DND-41 (cell line): ENCODE measurements around the gene TTC28.

Experiments used
- ATAC-seq: fragments of 200-7000 bp; cut with Tn5 transposase; 3 replicates; pipeline ENCODE4 v1.9.1; 2021; ENCODE audit warnings: low read depth; ENCODE audit not compliant: insufficient read depth
- DNase-seq: peaks from one replicate; pipeline ENCODE4 v3.0.0-alpha.2; 2020
- H2AFZ ChIP-seq: 2 replicates; pipeline ENCODE4 v1.6.0; 2012; ENCODE audit warnings: low read depth, low read length
- H3K27ac ChIP-seq: 2 replicates; pipeline ENCODE4 v1.5.1; 2012; ENCODE audit warnings: low read length, inconsistent platforms
- H3K27me3 ChIP-seq: fragments of 200-600 bp; sonication (generic); 2 replicates; pipeline ENCODE4 v1.6.0; 2012; ENCODE audit warnings: low read length, mild to moderate bottlenecking, inconsistent platforms; ENCODE audit not compliant: insufficient read depth, poor library complexity
- H3K36me3 ChIP-seq: 2 replicates; pipeline ENCODE4 v1.5.1; 2012; ENCODE audit warnings: low read length, inconsistent platforms; ENCODE audit not compliant: insufficient read depth
- H3K4me1 ChIP-seq: 2 replicates; pipeline ENCODE4 v1.5.1; 2012; ENCODE audit warnings: mild to moderate bottlenecking, low read length; ENCODE audit not compliant: insufficient read depth
- H3K4me2 ChIP-seq: 2 replicates; pipeline ENCODE4 v1.6.0; 2012; ENCODE audit warnings: mild to moderate bottlenecking, moderate library complexity, low read length, inconsistent platforms; ENCODE audit not compliant: insufficient read depth
- H3K4me3 ChIP-seq, 2 experiments: fragments of 200-600 bp in 1 of 2; shearing (Covaris generic) in 1 of 2; 2 replicates each; pipeline ENCODE4 v1.5.1; 2012 to 2016; ENCODE audit warnings: inconsistent platforms in 2 of 2, low read length in 2 of 2, mild to moderate bottlenecking in 2 of 2, low read depth in 1 of 2, moderate library complexity in 1 of 2
- H3K79me2 ChIP-seq: 2 replicates; pipeline ENCODE4 v1.6.0; 2012; ENCODE audit warnings: low read length, inconsistent platforms; ENCODE audit not compliant: insufficient read depth
- H3K9ac ChIP-seq: 2 replicates; pipeline ENCODE4 v1.6.0; 2012; ENCODE audit warnings: low read depth, mild to moderate bottlenecking, inconsistent platforms, low read length, moderate library complexity
- H3K9me3 ChIP-seq: 2 replicates; pipeline ENCODE4 v1.5.1; 2012; ENCODE audit warnings: low read length, moderate library complexity, mild to moderate bottlenecking, inconsistent platforms; ENCODE audit not compliant: insufficient read depth, severe bottlenecking
- H4K20me1 ChIP-seq: 2 replicates; pipeline ENCODE4 v1.6.0; 2012; ENCODE audit warnings: low read length; ENCODE audit not compliant: insufficient read depth
- CTCF ChIP-seq: IDR thresholded peaks from 2 replicates; pipeline ENCODE4 v1.5.1; 2012; ENCODE audit warnings: borderline replicate concordance, low read length, moderate library complexity, mild to moderate bottlenecking; ENCODE audit not compliant: poor library complexity, severe bottlenecking; ENCODE audit errors: extremely low read depth
- EZH2 ChIP-seq: IDR thresholded peaks from 3 replicates; pipeline ENCODE4 v1.6.1; 2012; ENCODE audit warnings: borderline replicate concordance, low read depth, mild to moderate bottlenecking, moderate library complexity, low read length, inconsistent platforms; ENCODE audit not compliant: severe bottlenecking

The TTC28 gene

GRCh38 chr22:28231441-28231840 lies 448.2 kb downstream of the TTC28 start:
- H2AFZ ChIP-seq: no peak overlapping the region
- no peaks in the 10 kb centered on the region for H3K4me1 ChIP-seq
- no peaks in the 10 kb centered on the region for H3K27me3 ChIP-seq
- TF ChIP-seq EZH2 (no peak), CTCF (no peak)
- no peak overlapping the region for H3K4me3 ChIP-seq
- H3K79me2 ChIP-seq: peaks cover 47% of the 10 kb centered on the region
- H3K4me2 ChIP-seq: no peak overlapping the region
- no peak overlapping the region for H3K9ac ChIP-seq
- no peaks in the 10 kb centered on the region for H3K36me3 ChIP-seq
- ATAC-seq: no peak
- no peaks in the 10 kb centered on the region for H3K9me3 ChIP-seq
- no peak overlapping the region for H3K27ac ChIP-seq
- no peak for DNase-seq
- no peaks in the 10 kb centered on the region for H4K20me1 ChIP-seq

- no peak overlapping the region for H2AFZ ChIP-seq
- no peak overlapping the region for H3K9ac ChIP-seq
- H3K79me2 ChIP-seq: peaks cover 44% of the 10 kb centered on the region
- H4K20me1 ChIP-seq: no peaks in the 10 kb centered on the region
- TF ChIP-seq CTCF: no peak
- no peak for TF ChIP-seq EZH2
- H3K27ac ChIP-seq: no peak overlapping the region
- no peak for DNase-seq
- no peak for ATAC-seq
- no peaks in the 10 kb centered on the region for H3K27me3 ChIP-seq
- no peaks in the 10 kb centered on the region for H3K9me3 ChIP-seq
- no peak overlapping the region for H3K4me3 ChIP-seq
- no peak overlapping the region for H3K4me2 ChIP-seq
- no peaks in the 10 kb centered on the region for H3K36me3 ChIP-seq
- H3K4me1 ChIP-seq: no peaks in the 10 kb centered on the region
Measured at GRCh38 chr22:28230671-28231070, 449.0 kb downstream of the TTC28 start.

GRCh38 chr22:28229566-28230485 lies 449.8 kb downstream of the TTC28 start:
- H4K20me1 ChIP-seq: no peaks in the 10 kb centered on the region
- no peak overlapping the region for H3K9ac ChIP-seq
- no peaks in the 10 kb centered on the region for H3K27me3 ChIP-seq
- H3K9me3 ChIP-seq: no peaks in the 10 kb centered on the region
- H3K27ac ChIP-seq: no peak overlapping the region
- H2AFZ ChIP-seq: no peak overlapping the region
- TF ChIP-seq CTCF: no peak
- no peak for TF ChIP-seq EZH2
- no peak overlapping the region for H3K4me2 ChIP-seq
- DNase-seq (no peak), ATAC-seq (no peak)
- H3K4me3 ChIP-seq: no peak overlapping the region
- no peaks in the 10 kb centered on the region for H3K4me1 ChIP-seq
- H3K36me3 ChIP-seq: no peaks in the 10 kb centered on the region
- peaks cover 44% of the 10 kb centered on the region for H3K79me2 ChIP-seq
